A673 (cell line): ENCODE results near the gene OSBPL6. TPM values are rescaled to one million over a fixed set of nuclear protein-coding genes. Genes with fewer than 3 reads are reported as not detected.

Experiments
- BruUV-seq: library from RNA; stranded (reverse); fragments of 400-500 nt; replicated peaks from 2 replicates; lab custom pipeline; 2021; lab: Mats Ljungman, UMichigan
- CTCF ChIA-PET: fragments of 300-600 bp; sonication (Branson Sonifier 250); formaldehyde crosslinking; loops from one replicate; lab custom pipeline; 2022; ENCODE audit warnings: antibody characterized with exemption; lab: Charles Lee
- POLR2A ChIA-PET: fragments of 300-600 bp; sonication (Branson Sonifier 250); formaldehyde crosslinking; loops from one replicate; lab custom pipeline; 2022; ENCODE audit warnings: antibody characterized with exemption; ENCODE audit not compliant: low non-redundant PET; lab: Charles Lee
- DNase-seq: peaks from one replicate; pipeline ENCODE4 v3.0.0-alpha.2; 2015; ENCODE audit warnings: low spot score
- H3K27ac ChIP-seq: fragments of 200-600 bp; sonication (generic); 2 replicates; pipeline ENCODE4 v1.5.1; 2016; ENCODE audit warnings: mixed run types, low read depth, mild to moderate bottlenecking, mixed read lengths, antibody characterized with exemption, low read length; ENCODE audit not compliant: poor library complexity, severe bottlenecking
- H3K27me3 ChIP-seq: fragments of 200-600 bp; sonication (generic); replicated peaks from 2 replicates; pipeline ENCODE4 v1.6.1; 2017; ENCODE audit warnings: mixed run types, low read depth, mild to moderate bottlenecking, mixed read lengths, antibody characterized with exemption, low read length; ENCODE audit not compliant: insufficient read depth, poor library complexity
- H3K36me3 ChIP-seq: fragments of 200-600 bp; sonication (generic); 2 replicates; pipeline ENCODE4 v1.6.1; 2016; ENCODE audit warnings: mixed run types, mild to moderate bottlenecking, mixed read lengths, antibody characterized with exemption, low read length; ENCODE audit not compliant: insufficient read depth, poor library complexity, severe bottlenecking
- H3K4me1 ChIP-seq: fragments of 200-600 bp; sonication (generic); 2 replicates; pipeline ENCODE4 v1.6.1; 2017; ENCODE audit warnings: mixed run types, mild to moderate bottlenecking, mixed read lengths, antibody characterized with exemption, low read length; ENCODE audit not compliant: insufficient read depth, poor library complexity, severe bottlenecking
- H3K4me3 ChIP-seq: fragments of 200-600 bp; sonication (generic); 2 replicates; pipeline ENCODE4 v1.5.1; 2016; ENCODE audit warnings: low read depth, mixed run types, mild to moderate bottlenecking, mixed read lengths, low read length; ENCODE audit not compliant: poor library complexity, severe bottlenecking
- H3K9me3 ChIP-seq: fragments of 200-600 bp; sonication (generic); 2 replicates; pipeline ENCODE4 v1.6.1; 2016; ENCODE audit warnings: mixed run types, low read depth, mild to moderate bottlenecking, mixed read lengths, antibody characterized with exemption, low read length; ENCODE audit not compliant: poor library complexity, severe bottlenecking
- CTCF ChIP-seq: fragments of 300-800, 200-600 bp; sonication (generic); conservative IDR thresholded peaks from 2 replicates; pipeline ENCODE4 v1.5.1; 2017; ENCODE audit warnings: low read depth, mild to moderate bottlenecking, antibody characterized with exemption, low read length, moderate library complexity, mixed read lengths
- EZH2 ChIP-seq: fragments of 200-600 bp; sonication (generic); IDR thresholded peaks from 2 replicates; pipeline ENCODE4 v1.6.1; 2017; ENCODE audit warnings: borderline replicate concordance, low read depth, mild to moderate bottlenecking, mixed read lengths, antibody characterized with exemption, low read length; ENCODE audit not compliant: poor library complexity, severe bottlenecking
- intact Hi-C: fragments of 100-400 bp; cut with micrococcal nuclease; formaldehyde crosslinking; loops from one replicate; pipeline ENCODE4 v1.10.0; 2022; ENCODE audit not compliant: unreplicated experiment
- total RNA-seq: library from RNA; stranded (reverse); gene quantifications from 2 replicates; pipeline ENCODE4 v1.2.3, GENCODE V29; 2021

OSBPL6 gene
- total RNA-seq, 1 experiment from 2014 or later = 19.3 TPM

GRCh38 chr2:178187861-178188260 lies 6.5 kb upstream of the OSBPL6 start:
- intact Hi-C loops = no loop called here
- H3K9me3 ChIP-seq = no peaks in the 10 kb centered on the region
- no peak for DNase-seq
- no peak overlapping the region for H3K4me3 ChIP-seq
- ChIA-PET CTCF (no interaction called here), POLR2A (no interaction called here)
- H3K27me3 ChIP-seq = no peaks in the 10 kb centered on the region
- no peak overlapping the region for H3K27ac ChIP-seq
- no peaks in the 10 kb centered on the region for H3K36me3 ChIP-seq
- no peaks in the 10 kb centered on the region for H3K4me1 ChIP-seq
- BruUV-seq = no TSS peak
- no peak for TF ChIP-seq EZH2
- TF ChIP-seq CTCF = no peak

GRCh38 chr2:178188466-178188865 lies 5.8 kb upstream of the OSBPL6 start:
- no peak for DNase-seq
- H3K4me1 ChIP-seq = peaks cover 2% of the 10 kb centered on the region
- H3K9me3 ChIP-seq = no peaks in the 10 kb centered on the region
- no peak overlapping the region for H3K4me3 ChIP-seq
- H3K27ac ChIP-seq = no peak overlapping the region
- H3K36me3 ChIP-seq = no peaks in the 10 kb centered on the region
- TF ChIP-seq EZH2 = no peak
- no peak for TF ChIP-seq CTCF
- ChIA-PET CTCF (no interaction called here), POLR2A (no interaction called here)
- no TSS peak for BruUV-seq
- intact Hi-C loops = no loop called here
- H3K27me3 ChIP-seq = no peaks in the 10 kb centered on the region

GRCh38 chr2:178191004-178191508 lies 3.3 kb upstream of the OSBPL6 start:
- TF ChIP-seq EZH2 = no peak
- TF ChIP-seq CTCF = 0 out of 2 replicates have a peak, but pooled peaks have one; percentile 10
- H3K27ac ChIP-seq = no peak overlapping the region
- CTCF ChIA-PET = no interaction called here
- no peaks in the 10 kb centered on the region for H3K9me3 ChIP-seq
- BruUV-seq = no TSS peak
- intact Hi-C loops = loop anchor here (10.0 kb wide), 1 partner anchor 224 kb away; no protein-coding TSS in a partner anchor
- peaks cover 12% of the 10 kb centered on the region for H3K4me1 ChIP-seq
- no peaks in the 10 kb centered on the region for H3K27me3 ChIP-seq
- DNase-seq = peak; percentile 35
- H3K36me3 ChIP-seq = no peaks in the 10 kb centered on the region
- POLR2A ChIA-PET = no interaction called here
- no peak overlapping the region for H3K4me3 ChIP-seq
